ENCODE data around the gene LDLRAD4.

LDLRAD4 gene

GRCh38 chr18:13296867-13297574 is 78.5 kb downstream of the LDLRAD4 start:
- H3K27ac ChIP-seq = no peak overlapping the region
- TF ChIP-seq ZFX (IDR thresholded peaks at IDR 0.05) = no peak
- TF ChIP-seq, protein P1, sequence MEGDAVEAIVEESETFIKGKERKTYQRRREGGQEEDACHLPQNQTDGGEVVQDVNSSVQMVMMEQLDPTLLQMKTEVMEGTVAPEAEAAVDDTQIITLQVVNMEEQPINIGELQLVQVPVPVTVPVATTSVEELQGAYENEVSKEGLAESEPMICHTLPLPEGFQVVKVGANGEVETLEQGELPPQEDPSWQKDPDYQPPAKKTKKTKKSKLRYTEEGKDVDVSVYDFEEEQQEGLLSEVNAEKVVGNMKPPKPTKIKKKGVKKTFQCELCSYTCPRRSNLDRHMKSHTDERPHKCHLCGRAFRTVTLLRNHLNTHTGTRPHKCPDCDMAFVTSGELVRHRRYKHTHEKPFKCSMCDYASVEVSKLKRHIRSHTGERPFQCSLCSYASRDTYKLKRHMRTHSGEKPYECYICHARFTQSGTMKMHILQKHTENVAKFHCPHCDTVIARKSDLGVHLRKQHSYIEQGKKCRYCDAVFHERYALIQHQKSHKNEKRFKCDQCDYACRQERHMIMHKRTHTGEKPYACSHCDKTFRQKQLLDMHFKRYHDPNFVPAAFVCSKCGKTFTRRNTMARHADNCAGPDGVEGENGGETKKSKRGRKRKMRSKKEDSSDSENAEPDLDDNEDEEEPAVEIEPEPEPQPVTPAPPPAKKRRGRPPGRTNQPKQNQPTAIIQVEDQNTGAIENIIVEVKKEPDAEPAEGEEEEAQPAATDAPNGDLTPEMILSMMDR (conservative IDR thresholded peaks at IDR 0.05) = no peak

GRCh38 chr18:13298262-13298661 is 79.7 kb downstream of the LDLRAD4 start:
- no peak for TF ChIP-seq ZFX (IDR thresholded peaks at IDR 0.05)
- TF ChIP-seq, protein P1 (conservative IDR thresholded peaks at IDR 0.05) = no peak

DNA sequence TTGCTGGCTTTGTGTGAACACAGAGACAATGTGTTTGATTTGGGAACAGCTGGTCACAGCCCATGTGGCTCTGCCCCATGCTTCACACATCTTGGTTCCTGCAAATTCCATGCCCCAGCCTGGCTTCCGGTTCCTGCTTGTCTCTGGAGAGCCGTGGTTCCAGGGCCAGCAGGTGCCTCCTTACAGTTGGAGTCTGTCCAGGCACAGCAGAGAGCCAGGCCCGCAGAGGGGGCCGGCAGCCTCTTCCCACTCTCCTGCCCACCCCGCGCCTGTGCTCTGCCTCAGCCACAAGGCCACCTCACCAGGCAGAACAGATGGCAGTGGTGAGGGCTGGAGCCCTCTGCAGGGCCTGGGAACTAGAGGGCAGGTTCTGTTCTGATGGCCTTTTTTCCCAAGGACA is 81.5 kb downstream of the LDLRAD4 start:
- H3K27ac ChIP-seq = no peak overlapping the region

More at GRCh38 chr18:13298262-13298661, 79.7 kb downstream of the LDLRAD4 start:
- H3K27ac ChIP-seq = no peak overlapping the region

GRCh38 chr18:13300796-13301195 is 82.2 kb downstream of the LDLRAD4 start:
- TF ChIP-seq ZFX (IDR thresholded peaks at IDR 0.05) = no peak
- TF ChIP-seq, protein P1 (conservative IDR thresholded peaks at IDR 0.05) = no peak
- H3K27ac ChIP-seq = no peak overlapping the region

More for the DNA sequence above, 81.5 kb downstream of the LDLRAD4 start:
- TF ChIP-seq, protein P1 (conservative IDR thresholded peaks at IDR 0.05) = no peak
- TF ChIP-seq ZFX (IDR thresholded peaks at IDR 0.05) = no peak

DNA sequence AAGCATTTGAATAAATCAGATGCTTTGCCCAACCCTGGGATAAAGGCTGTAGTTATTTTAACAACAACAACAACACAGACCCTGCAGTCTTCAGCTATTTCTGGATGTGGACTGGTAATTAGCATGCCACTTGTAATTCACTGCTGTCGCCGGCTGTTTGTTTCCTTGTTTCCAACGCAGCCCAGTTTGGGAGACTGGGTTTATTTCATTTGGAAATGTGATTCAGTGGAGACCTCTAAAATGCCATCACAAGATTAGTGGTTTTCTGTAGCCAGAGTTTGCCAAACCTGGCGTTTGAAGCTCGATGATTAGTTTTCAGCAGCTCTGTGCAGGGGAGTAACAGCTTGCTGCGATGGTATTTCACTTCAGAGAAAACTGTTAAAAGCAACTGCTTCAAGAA is 83.5 kb downstream of the LDLRAD4 start:
- no peak for TF ChIP-seq ZFX (IDR thresholded peaks at IDR 0.05)
- TF ChIP-seq, protein P1 (conservative IDR thresholded peaks at IDR 0.05) = no peak
- no peak overlapping the region for H3K27ac ChIP-seq

- TF ChIP-seq, protein P1 (conservative IDR thresholded peaks at IDR 0.05) = no peak
- no peak for TF ChIP-seq ZFX (IDR thresholded peaks at IDR 0.05)
- H3K27ac ChIP-seq = no peak overlapping the region
Observed at GRCh38 chr18:13302457-13303225, 84.1 kb downstream of the LDLRAD4 start.

GRCh38 chr18:13303756-13304364 is 85.3 kb downstream of the LDLRAD4 start:
- TF ChIP-seq, protein P1 (conservative IDR thresholded peaks at IDR 0.05) = no peak
- TF ChIP-seq ZFX (IDR thresholded peaks at IDR 0.05) = no peak
- no peak overlapping the region for H3K27ac ChIP-seq
